Muscle of back (tissue), 11 donors: ENCODE results near the gene TMEM266. TPM values are rescaled to one million over a fixed set of nuclear protein-coding genes. Genes with fewer than 3 reads are reported as not detected.

Source experiments
- DNase-seq, 3 donors: peaks; one replicate each; pipeline versions ENCODE4 v3.0.0 to v3.0.0-alpha.2; 2013
- polyA plus RNA-seq, 10 donors: library from polyadenylated mRNA; unstranded; fragments of 120-200 nt; gene quantifications; one replicate each; pipeline ENCODE4 v1.2.1, GENCODE V29; 2013; ENCODE audit not compliant: insufficient read length in 10 of 10

TMEM266 gene
- polyA plus RNA-seq, 10 donors = 0.23 to 1.0 (median 0.32) TPM

GRCh38 chr15:76065793-76066192 is 6.0 kb downstream of the TMEM266 start:
- no peak for DNase-seq

GRCh38 chr15:76070192-76070591 is 10.4 kb downstream of the TMEM266 start:
- no peak for DNase-seq

GRCh38 chr15:76070921-76071635 is 11.3 kb downstream of the TMEM266 start:
- DNase-seq = no peak

- no peak for DNase-seq
Observed at GRCh38 chr15:76071806-76072205, 12.0 kb downstream of the TMEM266 start.

- no peak for DNase-seq
Observed at GRCh38 chr15:76073554-76073953, 13.8 kb downstream of the TMEM266 start.

GRCh38 chr15:76075046-76075445 is 15.3 kb downstream of the TMEM266 start:
- no peak for DNase-seq

GRCh38 chr15:76078285-76078877 is 18.6 kb downstream of the TMEM266 start:
- DNase-seq = no peak

GRCh38 chr15:76084256-76084655 is 24.5 kb downstream of the TMEM266 start:
- no peak for DNase-seq

- no peak for DNase-seq
Observed at GRCh38 chr15:76098685-76099084, 38.9 kb downstream of the TMEM266 start.

- no peak for DNase-seq
Observed at GRCh38 chr15:76099388-76099787, 39.6 kb downstream of the TMEM266 start.

GRCh38 chr15:76100361-76100760 is 40.6 kb downstream of the TMEM266 start:
- DNase-seq = no peak

- no peak for DNase-seq
Observed at GRCh38 chr15:76101655-76102054, 41.9 kb downstream of the TMEM266 start.

GRCh38 chr15:76105391-76105790 is 45.6 kb downstream of the TMEM266 start:
- no peak for DNase-seq

GRCh38 chr15:76105911-76106310 is 46.1 kb downstream of the TMEM266 start:
- DNase-seq = no peak

- no peak for DNase-seq
Observed at GRCh38 chr15:76107169-76107568, 47.4 kb downstream of the TMEM266 start.

- no peak for DNase-seq
Observed at GRCh38 chr15:76108021-76108723, 48.4 kb downstream of the TMEM266 start.

GRCh38 chr15:76109046-76109445 is 49.3 kb downstream of the TMEM266 start:
- DNase-seq = no peak

- DNase-seq = no peak
Observed at GRCh38 chr15:76114561-76114960, 54.8 kb downstream of the TMEM266 start.

- no peak for DNase-seq
Observed at GRCh38 chr15:76116138-76116885, 56.5 kb downstream of the TMEM266 start.

- no peak for DNase-seq
Observed at GRCh38 chr15:76117181-76117580, 57.4 kb downstream of the TMEM266 start.

- DNase-seq = no peak
Observed at GRCh38 chr15:76118767-76119166, 59.0 kb downstream of the TMEM266 start.

GRCh38 chr15:76123031-76123430 is 63.2 kb downstream of the TMEM266 start:
- no peak for DNase-seq
